Loucy (cell line): Measurements from ENCODE around the gene TSPAN33.
"Not testable (repeated sequence)": the region's sequence is repeated elsewhere in the genome, so short reads cannot be mapped to it uniquely, and the experiment has no call there.

Source experiments
- H2AFZ ChIP-seq: fragments of 200-600 bp; sonication (generic); 2 replicates; pipeline ENCODE4 v1.6.0; 2016; ENCODE audit warnings: antibody characterized with exemption, mild to moderate bottlenecking, low read length, moderate library complexity
- H3F3A ChIP-seq: fragments of 200-600 bp; 2 replicates; pipeline ENCODE4 v1.6.0; 2016; ENCODE audit warnings: antibody characterized with exemption, low read depth, mild to moderate bottlenecking
- H3K27me3 ChIP-seq: fragments of 200-600 bp; sonication (generic); 2 replicates; pipeline ENCODE4 v1.6.1; 2014; ENCODE audit warnings: low read length, mild to moderate bottlenecking; ENCODE audit not compliant: insufficient read depth, poor library complexity, severe bottlenecking
- H3K36me3 ChIP-seq: fragments of 200-600 bp; sonication (generic); 2 replicates; pipeline ENCODE4 v1.6.1; 2016; ENCODE audit warnings: low read length; ENCODE audit not compliant: insufficient read depth
- H3K4me1 ChIP-seq: fragments of 200-600 bp; sonication (generic); 2 replicates; pipeline ENCODE4 v1.5.1; 2014; ENCODE audit warnings: low read length, mild to moderate bottlenecking; ENCODE audit not compliant: insufficient read depth, poor library complexity, severe bottlenecking
- H3K4me2 ChIP-seq: fragments of 200-600 bp; sonication (generic); 2 replicates; pipeline ENCODE4 v1.6.0; 2014; ENCODE audit warnings: antibody characterized with exemption, low read length, low read depth, mild to moderate bottlenecking; ENCODE audit not compliant: poor library complexity, severe bottlenecking
- H3K4me3 ChIP-seq: fragments of 200-600 bp; sonication (generic); 2 replicates; pipeline ENCODE4 v1.5.1; 2014; ENCODE audit warnings: low read length, mild to moderate bottlenecking, mixed read lengths; ENCODE audit not compliant: poor library complexity, severe bottlenecking
- H3K79me2 ChIP-seq: fragments of 200-600 bp; sonication (generic); 2 replicates; pipeline ENCODE4 v1.6.1; 2014; ENCODE audit warnings: low read length; ENCODE audit not compliant: insufficient read depth
- H3K9ac ChIP-seq: fragments of 200-600 bp; sonication (generic); 2 replicates; pipeline ENCODE4 v1.6.0; 2014; ENCODE audit warnings: mild to moderate bottlenecking, low read depth, low read length, moderate library complexity; ENCODE audit not compliant: poor library complexity, severe bottlenecking
- H3K9me2 ChIP-seq: fragments of 200-600 bp; sonication (generic); replicated peaks from 2 replicates; pipeline ENCODE4 v1.6.1; 2016; ENCODE audit warnings: low read depth, low read length, mixed read lengths
- H3K9me3 ChIP-seq: fragments of 200-600 bp; sonication (generic); 2 replicates; pipeline ENCODE4 v1.6.1; 2014; ENCODE audit warnings: mild to moderate bottlenecking, antibody characterized with exemption, low read length, low read depth; ENCODE audit not compliant: insufficient read depth
- H4K20me1 ChIP-seq: fragments of 200-600 bp; sonication (generic); 2 replicates; pipeline ENCODE4 v1.6.0; 2014; ENCODE audit warnings: antibody characterized with exemption, low read length, mild to moderate bottlenecking; ENCODE audit not compliant: insufficient read depth, poor library complexity, severe bottlenecking
- CTCF ChIP-seq: fragments of 200-600 bp; sonication (generic); conservative IDR thresholded peaks from 2 replicates; pipeline ENCODE4 v1.5.1; 2014; ENCODE audit warnings: mild to moderate bottlenecking, antibody characterized with exemption, low read length
- EZH2phosphoT487 ChIP-seq: fragments of 200-600 bp; IDR thresholded peaks from 2 replicates; pipeline ENCODE4 v1.6.1; 2018; ENCODE audit warnings: antibody characterized with exemption, mild to moderate bottlenecking, moderate library complexity, borderline replicate concordance

TSPAN33 gene

GRCh38 chr7:129218514-129219062 is 74.1 kb downstream of the TSPAN33 start:
- H3K9me2 ChIP-seq: no peaks in the 10 kb centered on the region
- no peak overlapping the region for H3K4me3 ChIP-seq
- H3K79me2 ChIP-seq: no peaks in the 10 kb centered on the region
- peak overlapping the region; percentile 65 for H2AFZ ChIP-seq
- peak overlapping the region; percentile 35 for H3K4me2 ChIP-seq
- no peaks in the 10 kb centered on the region for H3K4me1 ChIP-seq
- H4K20me1 ChIP-seq: no peaks in the 10 kb centered on the region
- H3K9ac ChIP-seq: no peak overlapping the region
- no peaks in the 10 kb centered on the region for H3F3A ChIP-seq
- H3K36me3 ChIP-seq: no peaks in the 10 kb centered on the region
- H3K9me3 ChIP-seq: no peaks in the 10 kb centered on the region
- TF ChIP-seq EZH2phosphoT487 (no peak), CTCF (peak; percentile 95)
- no peaks in the 10 kb centered on the region for H3K27me3 ChIP-seq

GRCh38 chr7:129219166-129219565 is 74.7 kb downstream of the TSPAN33 start:
- H3K27me3 ChIP-seq, H4K20me1 ChIP-seq, H3K36me3 ChIP-seq, H3K9me2 ChIP-seq, H3K9ac ChIP-seq, H3K79me2 ChIP-seq, H2AFZ ChIP-seq, H3K4me3 ChIP-seq, H3K9me3 ChIP-seq, H3F3A ChIP-seq, H3K4me1 ChIP-seq, H3K4me2 ChIP-seq: not testable (repeated sequence)
